DOHH2 (cell line): Measurements from ENCODE around the gene SDR42E1.

ENCODE experiments used
- H3F3A ChIP-seq: fragments of 200-600 bp; sonication (generic), shearing (Covaris generic); 2 replicates; pipeline ENCODE4 v1.6.0; 2016; ENCODE audit warnings: antibody characterized with exemption, mild to moderate bottlenecking; ENCODE audit not compliant: control insufficient read depth, insufficient read depth
- H3K27ac ChIP-seq: fragments of 200-600 bp; sonication (generic); 2 replicates; pipeline ENCODE4 v1.5.1; 2014; ENCODE audit warnings: low read depth, mild to moderate bottlenecking, low read length, moderate library complexity
- H3K27me3 ChIP-seq: fragments of 200-600 bp; sonication (generic); 2 replicates; pipeline ENCODE4 v1.6.1; 2014; ENCODE audit warnings: mild to moderate bottlenecking, low read length, mixed read lengths; ENCODE audit not compliant: control insufficient read depth
- H3K36me3 ChIP-seq: fragments of 200-600 bp; sonication (generic); 2 replicates; pipeline ENCODE4 v1.6.1; 2014; ENCODE audit warnings: mild to moderate bottlenecking, low read length, moderate library complexity, mixed read lengths; ENCODE audit not compliant: control insufficient read depth
- H3K4me1 ChIP-seq: fragments of 200-600 bp; sonication (generic); 2 replicates; pipeline ENCODE4 v1.6.1; 2014; ENCODE audit warnings: mild to moderate bottlenecking, low read length, mixed read lengths; ENCODE audit not compliant: control insufficient read depth
- H3K4me2 ChIP-seq: fragments of 200-600 bp; sonication (generic); 2 replicates; pipeline ENCODE4 v1.6.0; 2014; ENCODE audit warnings: mild to moderate bottlenecking, low read length, moderate library complexity
- H3K4me3 ChIP-seq: fragments of 200-600 bp; sonication (generic); 2 replicates; pipeline ENCODE4 v1.5.1; 2014; ENCODE audit warnings: mild to moderate bottlenecking, low read length, mixed read lengths
- H3K79me2 ChIP-seq: fragments of 200-600 bp; sonication (generic); 2 replicates; pipeline ENCODE4 v1.6.1; 2014; ENCODE audit warnings: mild to moderate bottlenecking, low read length, mixed read lengths; ENCODE audit not compliant: control insufficient read depth
- H3K9me2 ChIP-seq: fragments of 200-600 bp; sonication (generic); replicated peaks from 2 replicates; pipeline ENCODE4 v1.6.1; 2014; ENCODE audit warnings: mild to moderate bottlenecking, low read length, mixed read lengths; ENCODE audit not compliant: control insufficient read depth
- H3K9me3 ChIP-seq: fragments of 200-600 bp; sonication (generic); 2 replicates; pipeline ENCODE4 v1.6.1; 2014; ENCODE audit warnings: antibody characterized with exemption, low read length, mixed read lengths; ENCODE audit not compliant: control insufficient read depth, insufficient read depth
- H4K20me1 ChIP-seq: fragments of 200-600 bp; sonication (generic); 2 replicates; pipeline ENCODE4 v1.6.0; 2014; ENCODE audit warnings: low read depth, mild to moderate bottlenecking, antibody characterized with exemption, low read length, moderate library complexity; ENCODE audit not compliant: control insufficient read depth, insufficient read depth
- CTCF ChIP-seq: fragments of 200-600 bp; sonication (generic); IDR thresholded peaks from one replicate; pipeline ENCODE4 v1.5.1; 2014; ENCODE audit warnings: antibody characterized with exemption, mild to moderate bottlenecking, low read depth, low read length; ENCODE audit not compliant: poor library complexity, severe bottlenecking
- EZH2phosphoT487 ChIP-seq: fragments of 200-600 bp; sonication (generic); IDR thresholded peaks from 2 replicates; pipeline ENCODE4 v1.6.1; 2017; ENCODE audit warnings: borderline replicate concordance, mild to moderate bottlenecking, antibody characterized with exemption, low read length, moderate library complexity, mixed read lengths

The SDR42E1 gene

GRCh38 chr16:82024883-82025282 is 13.6 kb upstream of the SDR42E1 start:
- H3F3A ChIP-seq, result no peaks in the 10 kb centered on the region
- TF ChIP-seq CTCF, result no peak
- no peak for TF ChIP-seq EZH2phosphoT487
- H3K4me1 ChIP-seq, result no peaks in the 10 kb centered on the region
- H3K79me2 ChIP-seq, result no peaks in the 10 kb centered on the region
- no peaks in the 10 kb centered on the region for H4K20me1 ChIP-seq
- H3K4me3 ChIP-seq, result no peak overlapping the region
- no peak overlapping the region for H3K27ac ChIP-seq
- no peak overlapping the region for H3K4me2 ChIP-seq
- H3K36me3 ChIP-seq, result no peaks in the 10 kb centered on the region
- H3K9me3 ChIP-seq, result no peaks in the 10 kb centered on the region
- peaks cover 19% of the 10 kb centered on the region for H3K27me3 ChIP-seq
- H3K9me2 ChIP-seq, result no peaks in the 10 kb centered on the region

DNA sequence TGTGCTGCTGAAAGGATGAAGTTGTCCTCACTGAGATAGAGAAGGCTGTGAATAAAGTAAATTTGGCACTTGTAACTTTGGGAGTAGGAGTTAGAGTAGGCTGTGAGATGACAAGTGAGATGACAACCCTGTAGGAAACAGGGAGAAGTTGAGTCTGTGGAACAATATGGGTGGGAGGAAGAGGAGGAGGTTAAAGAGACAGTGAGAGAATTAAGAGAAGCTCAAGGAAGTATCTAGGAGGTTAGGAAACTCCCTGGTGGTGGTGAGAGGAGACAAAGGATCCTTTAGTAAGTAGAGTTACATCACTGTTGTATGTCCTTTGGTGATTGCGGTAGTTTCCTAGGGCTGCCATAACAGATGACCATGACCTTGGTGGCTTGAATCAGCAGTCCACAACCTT is 13.0 kb upstream of the SDR42E1 start:
- Histone ChIP-seq H3K9me2 (no peaks in the 10 kb centered on the region), H3K27ac (no peak overlapping the region), H3K4me3 (no peak overlapping the region), H3K36me3 (no peaks in the 10 kb centered on the region), H3F3A (no peaks in the 10 kb centered on the region), H3K79me2 (no peaks in the 10 kb centered on the region), H3K27me3 (peaks cover 22% of the 10 kb centered on the region), H3K4me1 (no peaks in the 10 kb centered on the region), H4K20me1 (no peaks in the 10 kb centered on the region), H3K9me3 (no peaks in the 10 kb centered on the region), H3K4me2 (no peak overlapping the region)
- TF ChIP-seq EZH2phosphoT487 (no peak), CTCF (no peak)

GRCh38 chr16:82023206-82023605 is 11.9 kb upstream of the SDR42E1 start:
- Histone ChIP-seq H4K20me1 (no peaks in the 10 kb centered on the region), H3K4me1 (no peaks in the 10 kb centered on the region), H3K9me3 (no peaks in the 10 kb centered on the region), H3K4me2 (no peak overlapping the region), H3K36me3 (no peaks in the 10 kb centered on the region), H3K27me3 (peaks cover 29% of the 10 kb centered on the region), H3K4me3 (no peak overlapping the region), H3K79me2 (no peaks in the 10 kb centered on the region), H3F3A (no peaks in the 10 kb centered on the region), H3K9me2 (no peaks in the 10 kb centered on the region), H3K27ac (no peak overlapping the region)
- TF ChIP-seq CTCF (no peak), EZH2phosphoT487 (no peak)

- H4K20me1 ChIP-seq, result no peaks in the 10 kb centered on the region
- TF ChIP-seq CTCF, result no peak
- no peak for TF ChIP-seq EZH2phosphoT487
- H3F3A ChIP-seq, result no peaks in the 10 kb centered on the region
- H3K4me1 ChIP-seq, result no peaks in the 10 kb centered on the region
- H3K4me2 ChIP-seq, result no peak overlapping the region
- no peak overlapping the region for H3K4me3 ChIP-seq
- H3K27me3 ChIP-seq, result peaks cover 30% of the 10 kb centered on the region; the same call in 1 of the 2 replicates
- H3K36me3 ChIP-seq, result no peaks in the 10 kb centered on the region
- no peaks in the 10 kb centered on the region for H3K9me3 ChIP-seq
- H3K79me2 ChIP-seq, result no peaks in the 10 kb centered on the region
- no peak overlapping the region for H3K27ac ChIP-seq
- H3K9me2 ChIP-seq, result no peaks in the 10 kb centered on the region
Measured at GRCh38 chr16:82020051-82020450, 8.8 kb upstream of the SDR42E1 start.
